Loucy (cell line): Measurements from ENCODE around the gene PAX5.

Experiments used
- H2AFZ ChIP-seq: fragments of 200-600 bp; sonication (generic); 2 replicates; pipeline ENCODE4 v1.6.0; 2016; ENCODE audit warnings: antibody characterized with exemption, mild to moderate bottlenecking, low read length, moderate library complexity
- H3F3A ChIP-seq: fragments of 200-600 bp; 2 replicates; pipeline ENCODE4 v1.6.0; 2016; ENCODE audit warnings: antibody characterized with exemption, low read depth, mild to moderate bottlenecking
- H3K27me3 ChIP-seq: fragments of 200-600 bp; sonication (generic); 2 replicates; pipeline ENCODE4 v1.6.1; 2014; ENCODE audit warnings: low read length, mild to moderate bottlenecking; ENCODE audit not compliant: insufficient read depth, poor library complexity, severe bottlenecking
- H3K36me3 ChIP-seq: fragments of 200-600 bp; sonication (generic); 2 replicates; pipeline ENCODE4 v1.6.1; 2016; ENCODE audit warnings: low read length; ENCODE audit not compliant: insufficient read depth
- H3K4me1 ChIP-seq: fragments of 200-600 bp; sonication (generic); 2 replicates; pipeline ENCODE4 v1.5.1; 2014; ENCODE audit warnings: low read length, mild to moderate bottlenecking; ENCODE audit not compliant: insufficient read depth, poor library complexity, severe bottlenecking
- H3K4me2 ChIP-seq: fragments of 200-600 bp; sonication (generic); 2 replicates; pipeline ENCODE4 v1.6.0; 2014; ENCODE audit warnings: antibody characterized with exemption, low read length, low read depth, mild to moderate bottlenecking; ENCODE audit not compliant: poor library complexity, severe bottlenecking
- H3K4me3 ChIP-seq: fragments of 200-600 bp; sonication (generic); 2 replicates; pipeline ENCODE4 v1.5.1; 2014; ENCODE audit warnings: low read length, mild to moderate bottlenecking, mixed read lengths; ENCODE audit not compliant: poor library complexity, severe bottlenecking
- H3K79me2 ChIP-seq: fragments of 200-600 bp; sonication (generic); 2 replicates; pipeline ENCODE4 v1.6.1; 2014; ENCODE audit warnings: low read length; ENCODE audit not compliant: insufficient read depth
- H3K9ac ChIP-seq: fragments of 200-600 bp; sonication (generic); 2 replicates; pipeline ENCODE4 v1.6.0; 2014; ENCODE audit warnings: mild to moderate bottlenecking, low read depth, low read length, moderate library complexity; ENCODE audit not compliant: poor library complexity, severe bottlenecking
- H3K9me2 ChIP-seq: fragments of 200-600 bp; sonication (generic); replicated peaks from 2 replicates; pipeline ENCODE4 v1.6.1; 2016; ENCODE audit warnings: low read depth, low read length, mixed read lengths
- H3K9me3 ChIP-seq: fragments of 200-600 bp; sonication (generic); 2 replicates; pipeline ENCODE4 v1.6.1; 2014; ENCODE audit warnings: mild to moderate bottlenecking, antibody characterized with exemption, low read length, low read depth; ENCODE audit not compliant: insufficient read depth
- H4K20me1 ChIP-seq: fragments of 200-600 bp; sonication (generic); 2 replicates; pipeline ENCODE4 v1.6.0; 2014; ENCODE audit warnings: antibody characterized with exemption, low read length, mild to moderate bottlenecking; ENCODE audit not compliant: insufficient read depth, poor library complexity, severe bottlenecking
- CTCF ChIP-seq: fragments of 200-600 bp; sonication (generic); conservative IDR thresholded peaks from 2 replicates; pipeline ENCODE4 v1.5.1; 2014; ENCODE audit warnings: mild to moderate bottlenecking, antibody characterized with exemption, low read length
- EZH2phosphoT487 ChIP-seq: fragments of 200-600 bp; IDR thresholded peaks from 2 replicates; pipeline ENCODE4 v1.6.1; 2018; ENCODE audit warnings: antibody characterized with exemption, mild to moderate bottlenecking, moderate library complexity, borderline replicate concordance

The PAX5 gene

DNA sequence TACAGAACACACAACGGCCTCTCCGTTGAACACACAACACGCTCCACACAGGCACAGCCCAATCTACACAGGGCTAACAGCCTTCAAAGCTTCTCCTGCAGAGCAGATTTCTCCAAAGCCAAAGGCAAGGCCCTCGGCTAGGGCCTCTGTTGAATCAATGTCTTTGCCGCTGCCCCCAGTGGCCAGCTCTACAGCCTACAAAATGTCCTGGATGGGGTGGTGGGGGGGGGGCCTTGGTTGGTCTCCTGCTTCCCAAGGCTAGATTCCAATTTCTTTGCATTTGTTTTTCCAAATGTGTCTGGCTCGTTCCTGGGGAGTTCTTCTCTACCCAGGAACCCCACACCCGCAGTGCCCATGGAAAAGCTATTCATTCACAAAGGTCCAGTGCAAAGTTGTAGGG is 167.2 kb downstream of the PAX5 start:
- no peaks in the 10 kb centered on the region for H3K27me3 ChIP-seq
- H4K20me1 ChIP-seq: no peaks in the 10 kb centered on the region
- no peak overlapping the region for H2AFZ ChIP-seq
- H3K36me3 ChIP-seq: no peaks in the 10 kb centered on the region
- H3K9ac ChIP-seq: no peak overlapping the region
- no peak overlapping the region for H3K4me3 ChIP-seq
- no peaks in the 10 kb centered on the region for H3K4me1 ChIP-seq
- TF ChIP-seq EZH2phosphoT487 (no peak), CTCF (peak; percentile 46)
- H3K9me3 ChIP-seq: no peaks in the 10 kb centered on the region
- no peaks in the 10 kb centered on the region for H3F3A ChIP-seq
- no peaks in the 10 kb centered on the region for H3K9me2 ChIP-seq
- no peak overlapping the region for H3K4me2 ChIP-seq
- H3K79me2 ChIP-seq: no peaks in the 10 kb centered on the region

DNA sequence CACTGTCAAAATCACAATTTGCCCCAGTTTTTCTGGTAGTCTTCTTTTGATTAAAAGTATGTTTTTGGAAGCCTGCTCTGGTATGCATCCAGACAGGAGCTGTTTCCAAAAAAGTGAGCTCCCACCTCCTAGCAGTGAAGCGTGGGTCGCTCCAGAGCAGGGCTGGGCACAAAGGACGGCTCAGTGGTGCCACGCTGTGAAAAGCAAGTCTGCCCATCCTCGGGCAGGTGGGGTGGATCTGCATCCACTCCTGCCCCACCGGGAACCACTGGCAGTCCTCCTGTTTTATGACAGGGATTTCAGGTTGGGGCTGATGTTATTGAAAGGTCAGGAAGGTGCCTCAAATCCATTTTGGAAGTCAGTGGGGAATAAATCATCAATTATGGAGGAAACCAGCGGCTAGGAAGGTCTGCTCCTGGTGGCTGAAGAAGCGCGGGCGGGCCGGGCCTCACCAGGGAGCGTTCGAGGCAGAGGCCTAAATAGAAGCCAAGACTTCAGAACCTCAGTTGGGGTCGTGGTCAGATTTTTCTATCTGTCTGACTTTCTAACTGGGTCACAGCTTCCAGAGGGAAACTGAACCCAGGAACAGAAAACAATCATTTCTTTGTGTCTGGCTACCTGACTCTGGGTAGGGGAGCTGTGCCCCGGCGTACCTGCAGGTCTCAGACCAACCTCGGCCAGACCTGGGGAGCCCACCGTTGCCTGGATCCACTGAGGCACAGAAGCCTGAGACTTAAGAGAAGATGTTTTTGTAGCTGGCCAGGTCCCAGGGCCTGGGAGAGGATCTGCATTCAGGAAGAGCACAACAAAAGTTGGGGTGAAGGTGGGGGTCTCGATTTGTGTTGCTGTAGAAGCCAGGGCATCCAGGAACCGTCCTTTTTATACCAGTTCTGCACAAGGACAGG is 168.1 kb downstream of the PAX5 start:
- no peaks in the 10 kb centered on the region for H3K9me3 ChIP-seq

DNA sequence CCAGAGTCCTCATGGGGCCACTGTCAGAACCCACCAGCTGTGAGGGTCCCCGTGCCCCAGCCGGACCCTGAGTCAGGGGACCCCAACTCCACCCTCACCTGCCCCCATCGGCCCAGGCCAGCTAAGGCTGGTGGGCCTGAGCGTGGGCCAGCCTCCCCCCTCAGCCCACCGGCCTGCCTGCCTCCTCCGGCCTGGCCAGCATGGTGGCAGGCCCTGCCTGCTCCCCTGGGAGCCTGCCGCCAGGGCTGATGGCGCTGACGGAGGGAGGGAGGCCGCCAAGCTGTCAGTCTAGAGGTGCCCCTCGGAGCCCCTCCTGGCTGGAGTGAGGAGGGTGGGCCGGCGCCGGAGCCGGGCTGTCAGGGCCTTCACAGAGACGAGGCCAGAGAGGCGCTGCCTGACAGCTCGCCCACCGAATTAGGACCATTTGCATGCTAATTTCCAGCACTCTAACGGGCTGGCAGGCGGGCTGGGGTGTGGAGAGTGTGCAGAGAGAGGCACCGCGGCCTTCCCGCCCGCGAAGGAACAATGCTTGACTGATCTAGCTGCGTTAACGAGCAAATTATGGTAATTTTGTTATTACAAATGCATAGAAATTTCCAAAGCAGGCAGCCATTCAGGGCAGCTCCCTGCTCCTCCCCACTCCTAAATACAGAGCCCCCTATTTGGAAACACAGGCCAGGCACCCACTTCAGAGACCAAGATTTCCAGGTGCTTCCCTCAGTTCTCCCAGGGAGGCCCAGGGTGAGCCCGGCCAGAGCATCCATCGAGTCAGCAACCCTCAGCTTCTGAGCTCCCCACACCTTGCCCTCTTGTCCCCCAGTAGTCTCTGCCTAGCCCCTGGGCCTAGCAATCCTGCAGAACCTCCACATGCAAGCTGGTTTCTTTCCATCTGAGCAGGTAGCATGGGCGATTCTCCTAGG is 169.3 kb downstream of the PAX5 start:
- Histone ChIP-seq H3K4me1 (no peaks in the 10 kb centered on the region), H2AFZ (no peak overlapping the region), H3F3A (no peaks in the 10 kb centered on the region), H3K36me3 (no peaks in the 10 kb centered on the region), H4K20me1 (no peaks in the 10 kb centered on the region), H3K9ac (no peak overlapping the region), H3K4me2 (no peak overlapping the region), H3K4me3 (no peak overlapping the region), H3K9me2 (no peaks in the 10 kb centered on the region), H3K9me3 (no peaks in the 10 kb centered on the region), H3K79me2 (no peaks in the 10 kb centered on the region), H3K27me3 (no peaks in the 10 kb centered on the region)
- no peak for TF ChIP-seq CTCF
- no peak for TF ChIP-seq EZH2phosphoT487

More for the DNA sequence above, 168.1 kb downstream of the PAX5 start:
- H3K79me2 ChIP-seq: no peaks in the 10 kb centered on the region
- H3K9ac ChIP-seq: no peak overlapping the region
- no peaks in the 10 kb centered on the region for H3K9me2 ChIP-seq
- H4K20me1 ChIP-seq: no peaks in the 10 kb centered on the region
- H3K4me2 ChIP-seq: no peak overlapping the region
- H3K27me3 ChIP-seq: no peaks in the 10 kb centered on the region
- H2AFZ ChIP-seq: no peak overlapping the region
- H3K4me1 ChIP-seq: no peaks in the 10 kb centered on the region
- no peak overlapping the region for H3K4me3 ChIP-seq
- H3F3A ChIP-seq: no peaks in the 10 kb centered on the region
- no peaks in the 10 kb centered on the region for H3K36me3 ChIP-seq
- TF ChIP-seq CTCF: no peak
